Mammary epithelial cell (primary cell): ENCODE measurements around the gene MBP.

ENCODE experiments used
- CTCF ChIP-seq, 2 donors: IDR thresholded peaks in 1 of 2; conservative IDR thresholded peaks in 1 of 2; 2 replicates each; pipeline ENCODE4 v1.5.1; 2011 to 2012; ENCODE audit warnings: inconsistent platforms in 2 of 2, low read length in 2 of 2, mild to moderate bottlenecking in 2 of 2, control low read depth in 1 of 2, low read depth in 1 of 2; ENCODE audit not compliant: insufficient read depth in 1 of 2; ENCODE audit errors: extremely low read depth in 1 of 2
- EZH2 ChIP-seq: IDR thresholded peaks from 2 replicates; pipeline ENCODE4 v1.6.1; 2012; ENCODE audit warnings: low read length, inconsistent platforms, borderline replicate concordance

DNA sequence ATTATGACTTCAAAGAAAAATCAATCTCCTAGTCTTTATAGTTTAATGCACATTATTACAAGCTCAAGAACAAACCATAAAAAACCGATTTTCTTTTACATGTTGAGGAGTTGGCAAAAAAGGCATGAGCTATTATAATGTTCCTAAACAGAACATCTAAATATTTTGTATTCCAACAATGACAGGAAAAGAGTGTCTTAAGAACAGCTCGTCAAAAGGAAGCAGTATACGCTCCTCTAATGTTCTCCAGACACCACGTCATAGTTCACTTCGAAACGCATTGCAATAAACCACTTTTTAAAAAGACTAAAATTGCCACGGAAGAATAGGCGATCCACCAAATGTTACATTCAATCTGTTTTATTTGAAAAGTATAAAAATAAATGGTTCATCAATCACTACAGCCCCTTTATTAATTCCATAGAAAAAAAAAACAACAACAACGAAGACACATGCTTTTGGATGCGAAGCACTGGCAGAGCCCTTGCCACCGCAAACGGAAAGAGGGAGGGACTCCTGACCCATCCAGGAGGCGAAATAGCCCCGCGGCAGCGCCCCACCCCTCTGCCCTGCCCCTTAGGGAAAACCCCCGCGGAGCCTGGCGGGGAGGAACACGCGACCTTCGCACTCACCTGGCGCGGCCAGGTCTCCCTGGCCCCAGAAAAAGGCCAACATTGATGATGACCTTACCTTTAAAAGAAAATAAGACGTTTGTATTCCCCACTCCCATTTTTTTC lies 45.8 kb downstream of the MBP start:
- TF ChIP-seq CTCF (conservative IDR thresholded peaks at IDR 0.05 in 1 of 2, IDR thresholded peaks at IDR 0.05 in 1 of 2; ENCODE audit: extremely low read depth in 1 of 2, insufficient read depth in 1 of 2, low read depth in 1 of 2, low read length in 2 of 2): no peak
- TF ChIP-seq EZH2: no peak
